Measurements from ENCODE around the gene ANKFN1. TPM values are rescaled to one million over a fixed set of nuclear protein-coding genes. Genes with fewer than 3 reads are reported as not detected.

The ANKFN1 gene
- total and polyA plus RNA-seq, 2 donors from 2014 or later, result 0.19 TPM; not detected in 1

- Histone ChIP-seq H3K4me1 (ENCODE audit: control insufficient read depth in 2 of 3, insufficient read depth in 2 of 3, low read depth in 1 of 3, low read length in 3 of 3) (peaks cover 0 to 2% (median 0%) of the 10 kb centered on the region in 3 donors), H3K36me3 (ENCODE audit: control insufficient read depth in 2 of 3, insufficient read depth in 3 of 3, low read length in 3 of 3) (no peaks in the 10 kb centered on the region), H3K9me3 (ENCODE audit: control insufficient read depth in 2 of 3, insufficient read depth in 1 of 3, low read length in 3 of 3) (no peaks in the 10 kb centered on the region), H3K27ac (ENCODE audit: low read depth in 2 of 2, low read length in 2 of 2) (no peak overlapping the region), H3K9ac (ENCODE audit: low read length in 3 of 3) (no peak overlapping the region), H3K27me3 (ENCODE audit: control insufficient read depth, insufficient read depth, low read length) (no peaks in the 10 kb centered on the region), H3K4me3 (ENCODE audit: low read length in 3 of 3) (no peak overlapping the region)
- FAIRE-seq (no peak), DNase-seq (no peak)
- TF ChIP-seq CTCF (IDR thresholded peaks at IDR 0.05; ENCODE audit: borderline replicate concordance, extremely low read depth, insufficient read depth), result no peak
- intact Hi-C loops (cut with DNase I), result no loop called here
Measured at GRCh38 chr17:56169621-56170020, 16.3 kb downstream of the ANKFN1 start.

GRCh38 chr17:56171186-56171959 lies 18.1 kb downstream of the ANKFN1 start:
- H3K9me3 ChIP-seq (ENCODE audit: control insufficient read depth in 2 of 3, insufficient read depth in 1 of 3, low read length in 3 of 3), result no peaks in the 10 kb centered on the region
- FAIRE-seq (no peak), DNase-seq (no peak)

GRCh38 chr17:56172517-56172982 lies 19.3 kb downstream of the ANKFN1 start:
- DNase-seq (peak in 4 of 5 donors; percentile 56 to 75 (median 70)), FAIRE-seq (no peak)
- no peak for TF ChIP-seq CTCF (IDR thresholded peaks at IDR 0.05; ENCODE audit: borderline replicate concordance, extremely low read depth, insufficient read depth)

More at GRCh38 chr17:56171186-56171959, 18.1 kb downstream of the ANKFN1 start:
- Histone ChIP-seq H3K4me1 (ENCODE audit: control insufficient read depth in 2 of 3, insufficient read depth in 2 of 3, low read depth in 1 of 3, low read length in 3 of 3) (peaks cover 0 to 2% (median 0%) of the 10 kb centered on the region in 3 donors), H3K27me3 (ENCODE audit: control insufficient read depth, insufficient read depth, low read length) (no peaks in the 10 kb centered on the region), H3K27ac (ENCODE audit: low read depth in 2 of 2, low read length in 2 of 2) (no peak overlapping the region), H3K9ac (ENCODE audit: low read length in 3 of 3) (no peak overlapping the region), H3K4me3 (ENCODE audit: low read length in 3 of 3) (no peak overlapping the region), H3K36me3 (ENCODE audit: control insufficient read depth in 2 of 3, insufficient read depth in 3 of 3, low read length in 3 of 3) (no peaks in the 10 kb centered on the region)
- no peak for TF ChIP-seq CTCF (IDR thresholded peaks at IDR 0.05; ENCODE audit: borderline replicate concordance, extremely low read depth, insufficient read depth)
- intact Hi-C loops (cut with DNase I), result no loop called here

More at GRCh38 chr17:56172517-56172982, 19.3 kb downstream of the ANKFN1 start:
- peaks cover 0 to 2% (median 0%) of the 10 kb centered on the region in 3 donors for H3K4me1 ChIP-seq (ENCODE audit: control insufficient read depth in 2 of 3, insufficient read depth in 2 of 3, low read depth in 1 of 3, low read length in 3 of 3)
- intact Hi-C loops (cut with DNase I), result no loop called here
- H3K27ac ChIP-seq (ENCODE audit: low read depth in 2 of 2, low read length in 2 of 2), result no peak overlapping the region
- no peak overlapping the region for H3K9ac ChIP-seq (ENCODE audit: low read length in 3 of 3)
- H3K36me3 ChIP-seq (ENCODE audit: control insufficient read depth in 2 of 3, insufficient read depth in 3 of 3, low read length in 3 of 3), result no peaks in the 10 kb centered on the region
- H3K27me3 ChIP-seq (ENCODE audit: control insufficient read depth, insufficient read depth, low read length), result no peaks in the 10 kb centered on the region
- no peaks in the 10 kb centered on the region for H3K9me3 ChIP-seq (ENCODE audit: control insufficient read depth in 2 of 3, insufficient read depth in 1 of 3, low read length in 3 of 3)
- H3K4me3 ChIP-seq (ENCODE audit: low read length in 3 of 3), result no peak overlapping the region

All from kidney (tissue), 14 donors.